Measurements from ENCODE around the gene VPS37C.
"Not testable (repeated sequence)": the region's sequence is repeated elsewhere in the genome, so short reads cannot be mapped to it uniquely, and the experiment has no call there.

Gene VPS37C

DNA sequence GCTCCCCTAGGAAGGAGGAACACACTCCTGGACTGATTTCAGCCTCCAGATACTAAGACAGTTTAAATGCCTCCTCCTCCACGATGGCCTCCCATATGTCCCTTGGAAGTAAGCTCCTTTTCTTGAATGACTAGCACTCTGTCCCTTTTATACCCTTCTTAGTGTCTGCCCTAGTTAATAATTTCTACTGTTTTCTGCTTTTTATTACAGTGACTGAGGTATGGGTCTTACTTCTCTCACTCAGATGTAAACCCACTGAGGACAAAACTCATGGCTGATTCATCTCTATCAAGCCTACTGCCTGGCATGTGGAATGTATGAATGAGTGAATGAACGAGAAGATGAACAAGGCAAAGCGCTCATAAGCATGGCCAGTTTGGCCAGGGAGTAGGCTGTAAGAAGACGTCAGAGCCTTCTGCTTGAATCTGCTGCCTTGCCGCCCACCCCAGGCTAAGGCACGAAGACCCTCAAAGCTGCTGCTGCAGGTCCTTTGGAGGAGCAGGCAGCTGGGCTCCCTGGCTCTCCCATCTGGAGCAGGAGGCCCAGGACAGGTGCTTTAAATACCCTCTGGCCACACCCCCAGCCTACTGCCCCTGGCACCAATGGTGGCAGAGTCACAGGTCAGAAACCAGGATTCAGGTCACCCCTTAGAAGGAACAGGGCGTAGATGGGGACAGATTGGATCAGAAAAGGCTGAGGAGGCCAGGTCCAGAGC, 33.9 kb upstream of the VPS37C start:
- no peak overlapping the region for H3K27ac ChIP-seq (ENCODE audit: low read length)
- H3K9ac ChIP-seq (ENCODE audit: low read length in 2 of 2), result no peak overlapping the region
- peaks cover 4 to 6% of the 10 kb centered on the region in 2 donors for H3K27me3 ChIP-seq (ENCODE audit: control insufficient read depth in 1 of 2, insufficient read depth in 2 of 2, low read length in 2 of 2)
- no peak overlapping the region for H3K4me3 ChIP-seq (ENCODE audit: low read length in 2 of 2)
- H3K9me3 ChIP-seq (ENCODE audit: control insufficient read depth in 2 of 2, low read length in 2 of 2), result peaks cover 3 to 5% of the 10 kb centered on the region in 2 donors
- H3K4me1 ChIP-seq (ENCODE audit: control insufficient read depth, insufficient read depth, low read length), result no peaks in the 10 kb centered on the region
- no peaks in the 10 kb centered on the region for H3K36me3 ChIP-seq (ENCODE audit: control insufficient read depth in 2 of 2, insufficient read depth in 2 of 2, low read length in 2 of 2)

- peaks cover 3 to 5% of the 10 kb centered on the region in 2 donors for H3K9me3 ChIP-seq (ENCODE audit: control insufficient read depth in 2 of 2, low read length in 2 of 2)
- no peaks in the 10 kb centered on the region for H3K36me3 ChIP-seq (ENCODE audit: control insufficient read depth in 2 of 2, insufficient read depth in 2 of 2, low read length in 2 of 2)
- peaks cover 4 to 6% of the 10 kb centered on the region in 2 donors for H3K27me3 ChIP-seq (ENCODE audit: control insufficient read depth in 1 of 2, insufficient read depth in 2 of 2, low read length in 2 of 2)
- no peak overlapping the region for H3K9ac ChIP-seq (ENCODE audit: low read length in 2 of 2)
- H3K27ac ChIP-seq (ENCODE audit: low read length), result no peak overlapping the region
- no peaks in the 10 kb centered on the region for H3K4me1 ChIP-seq (ENCODE audit: control insufficient read depth, insufficient read depth, low read length)
- no peak overlapping the region for H3K4me3 ChIP-seq (ENCODE audit: low read length in 2 of 2)
Measured at GRCh38 chr11:61194169-61194671, 33.0 kb upstream of the VPS37C start.

GRCh38 chr11:61193596-61193995, 32.4 kb upstream of the VPS37C start:
- peaks cover 0 to 5% of the 10 kb centered on the region in 2 donors for H3K9me3 ChIP-seq (ENCODE audit: control insufficient read depth in 2 of 2, low read length in 2 of 2)
- H3K4me3 ChIP-seq (ENCODE audit: low read length in 2 of 2), result no peak overlapping the region
- H3K36me3 ChIP-seq (ENCODE audit: control insufficient read depth in 2 of 2, insufficient read depth in 2 of 2, low read length in 2 of 2), result no peaks in the 10 kb centered on the region
- H3K27ac ChIP-seq (ENCODE audit: low read length), result no peak overlapping the region
- H3K9ac ChIP-seq (ENCODE audit: low read length in 2 of 2), result no peak overlapping the region
- no peaks in the 10 kb centered on the region for H3K4me1 ChIP-seq (ENCODE audit: control insufficient read depth, insufficient read depth, low read length)
- peaks cover 4 to 6% of the 10 kb centered on the region in 2 donors for H3K27me3 ChIP-seq (ENCODE audit: control insufficient read depth in 1 of 2, insufficient read depth in 2 of 2, low read length in 2 of 2)

- H3K27ac ChIP-seq (ENCODE audit: low read length), result no peak overlapping the region
- peaks cover 0 to 2% of the 10 kb centered on the region in 2 donors for H3K27me3 ChIP-seq (ENCODE audit: control insufficient read depth in 1 of 2, insufficient read depth in 2 of 2, low read length in 2 of 2)
Measured at GRCh38 chr11:61189933-61190332, 28.7 kb upstream of the VPS37C start.

DNA sequence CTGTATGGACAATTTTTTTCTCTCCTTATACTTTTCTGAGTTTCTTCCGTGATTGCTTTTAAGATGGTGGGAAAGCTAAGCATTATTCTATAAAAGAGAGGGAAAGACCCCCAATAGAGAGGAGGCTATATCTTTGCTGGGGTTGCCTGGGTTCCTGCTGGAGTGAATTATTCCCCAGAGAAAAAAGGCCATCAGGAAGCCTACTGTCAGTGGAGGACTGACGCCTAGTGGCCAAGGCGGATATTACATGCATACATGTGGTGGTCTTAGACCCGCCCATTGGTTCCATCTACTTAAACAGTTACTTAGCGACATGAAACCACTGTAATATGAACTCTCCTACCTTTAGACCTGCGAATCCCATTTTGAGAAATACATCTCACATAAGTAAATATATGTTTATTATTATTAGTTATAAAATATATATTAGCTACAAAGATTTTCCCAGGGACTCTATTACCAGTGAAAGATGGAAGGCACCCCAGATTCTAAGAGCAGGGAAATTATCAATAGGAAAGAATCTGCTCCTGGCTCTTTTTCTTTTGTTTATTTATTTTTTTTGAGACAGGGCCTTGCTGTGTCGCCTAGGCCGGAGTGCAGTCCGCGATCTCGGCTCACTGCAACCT, 26.4 kb upstream of the VPS37C start:
- Histone ChIP-seq H3K36me3 (ENCODE audit: control insufficient read depth in 2 of 2, insufficient read depth in 2 of 2, low read length in 2 of 2) (no peaks in the 10 kb centered on the region), H3K9me3 (ENCODE audit: control insufficient read depth in 2 of 2, low read length in 2 of 2) (no peaks in the 10 kb centered on the region), H3K4me3 (ENCODE audit: low read length in 2 of 2) (no peak overlapping the region), H3K27me3 (ENCODE audit: control insufficient read depth in 1 of 2, insufficient read depth in 2 of 2, low read length in 2 of 2) (peaks cover 0 to 2% of the 10 kb centered on the region in 2 donors), H3K9ac (ENCODE audit: low read length in 2 of 2) (no peak overlapping the region), H3K4me1 (ENCODE audit: control insufficient read depth, insufficient read depth, low read length) (no peaks in the 10 kb centered on the region), H3K27ac (ENCODE audit: low read length) (no peak overlapping the region)

More at GRCh38 chr11:61189933-61190332, 28.7 kb upstream of the VPS37C start:
- Histone ChIP-seq H3K9me3 (ENCODE audit: control insufficient read depth in 2 of 2, low read length in 2 of 2) (no peaks in the 10 kb centered on the region), H3K36me3 (ENCODE audit: control insufficient read depth in 2 of 2, insufficient read depth in 2 of 2, low read length in 2 of 2) (no peaks in the 10 kb centered on the region), H3K4me3 (ENCODE audit: low read length in 2 of 2) (no peak overlapping the region), H3K9ac (ENCODE audit: low read length in 2 of 2) (no peak overlapping the region), H3K4me1 (ENCODE audit: control insufficient read depth, insufficient read depth, low read length) (no peaks in the 10 kb centered on the region)

DNA sequence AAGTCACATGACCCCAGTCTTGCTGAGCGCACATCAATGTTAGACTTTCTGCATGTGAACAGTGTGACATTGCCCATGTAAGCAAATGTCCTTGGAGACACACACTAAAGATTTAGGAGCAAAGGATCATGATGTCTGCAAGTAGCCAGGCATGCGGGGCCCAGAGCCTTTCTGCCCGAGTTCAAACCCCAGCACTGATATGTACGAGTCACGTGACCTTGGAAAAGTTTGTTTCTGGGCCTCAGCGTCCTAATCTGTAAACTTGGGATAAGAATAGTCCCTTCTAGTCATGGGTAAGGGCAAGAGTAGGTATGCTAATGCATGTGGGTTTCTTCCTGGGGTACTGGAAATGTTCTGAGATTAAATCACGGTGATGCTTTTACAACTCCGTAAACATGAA, 25.3 kb upstream of the VPS37C start:
- Histone ChIP-seq H3K27me3 (ENCODE audit: control insufficient read depth in 1 of 2, insufficient read depth in 2 of 2, low read length in 2 of 2) (peaks cover 0 to 2% of the 10 kb centered on the region in 2 donors), H3K27ac (ENCODE audit: low read length) (no peak overlapping the region), H3K9me3 (ENCODE audit: control insufficient read depth in 2 of 2, low read length in 2 of 2) (no peaks in the 10 kb centered on the region), H3K36me3 (ENCODE audit: control insufficient read depth in 2 of 2, insufficient read depth in 2 of 2, low read length in 2 of 2) (no peaks in the 10 kb centered on the region), H3K4me1 (ENCODE audit: control insufficient read depth, insufficient read depth, low read length) (no peaks in the 10 kb centered on the region), H3K9ac (ENCODE audit: low read length in 2 of 2) (no peak overlapping the region), H3K4me3 (ENCODE audit: low read length in 2 of 2) (no peak overlapping the region)

DNA sequence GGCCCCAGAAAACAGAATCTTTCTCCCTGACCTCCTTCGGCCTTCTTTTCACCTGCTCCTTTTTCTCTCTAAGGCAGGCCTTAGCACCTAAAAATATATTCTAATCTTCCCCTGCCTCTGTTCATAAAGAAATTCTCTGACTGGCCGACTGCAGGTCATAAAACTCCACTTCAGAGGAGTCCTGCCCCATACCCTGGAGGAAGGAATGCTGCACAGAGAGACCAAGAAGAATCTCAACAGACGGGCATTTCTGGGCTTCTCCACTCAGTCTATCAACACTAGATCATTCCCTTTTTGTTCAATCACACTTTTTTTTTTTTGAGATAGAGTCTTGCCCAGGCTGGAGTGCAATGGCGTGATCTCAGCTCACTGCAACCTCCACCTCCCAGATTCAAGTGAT, 22.4 kb upstream of the VPS37C start:
- Histone ChIP-seq H3K4me3 (ENCODE audit: low read length in 2 of 2) (no peak overlapping the region), H3K4me1 (ENCODE audit: control insufficient read depth, insufficient read depth, low read length) (no peaks in the 10 kb centered on the region), H3K27ac (ENCODE audit: low read length) (no peak overlapping the region), H3K9me3 (ENCODE audit: control insufficient read depth in 2 of 2, low read length in 2 of 2) (no peaks in the 10 kb centered on the region), H3K27me3 (ENCODE audit: control insufficient read depth in 1 of 2, insufficient read depth in 2 of 2, low read length in 2 of 2) (no peaks in the 10 kb centered on the region), H3K9ac (ENCODE audit: low read length in 2 of 2) (no peak overlapping the region), H3K36me3 (ENCODE audit: control insufficient read depth in 2 of 2, insufficient read depth in 2 of 2, low read length in 2 of 2) (no peaks in the 10 kb centered on the region)

DNA sequence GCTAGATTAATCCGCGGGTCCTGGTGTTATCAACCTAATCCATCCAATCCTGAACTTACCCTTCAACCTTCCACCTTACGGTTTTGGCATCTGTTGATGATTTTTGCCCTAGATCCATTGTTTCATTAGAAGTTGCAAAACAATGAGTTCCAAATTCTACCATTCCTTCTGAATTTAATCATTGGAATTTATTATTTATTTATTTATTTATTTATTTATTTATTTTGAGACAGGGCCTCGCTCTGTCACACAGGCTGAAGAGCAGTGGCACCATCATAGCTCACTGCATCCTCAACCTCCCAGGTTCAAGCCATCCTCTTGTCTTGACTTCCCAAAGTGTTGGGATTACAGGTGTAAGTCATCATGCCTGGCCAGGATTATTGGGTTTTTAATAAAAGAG, 20.3 kb upstream of the VPS37C start:
- Histone ChIP-seq H3K4me1 (ENCODE audit: control insufficient read depth, insufficient read depth, low read length) (no peaks in the 10 kb centered on the region), H3K9ac (ENCODE audit: low read length in 2 of 2) (no peak overlapping the region), H3K36me3 (ENCODE audit: control insufficient read depth in 2 of 2, insufficient read depth in 2 of 2, low read length in 2 of 2) (no peaks in the 10 kb centered on the region), H3K27me3 (ENCODE audit: control insufficient read depth in 1 of 2, insufficient read depth in 2 of 2, low read length in 2 of 2) (no peaks in the 10 kb centered on the region), H3K4me3 (ENCODE audit: low read length in 2 of 2) (no peak overlapping the region), H3K27ac (ENCODE audit: low read length) (no peak overlapping the region), H3K9me3 (ENCODE audit: control insufficient read depth in 2 of 2, low read length in 2 of 2) (no peaks in the 10 kb centered on the region)

DNA sequence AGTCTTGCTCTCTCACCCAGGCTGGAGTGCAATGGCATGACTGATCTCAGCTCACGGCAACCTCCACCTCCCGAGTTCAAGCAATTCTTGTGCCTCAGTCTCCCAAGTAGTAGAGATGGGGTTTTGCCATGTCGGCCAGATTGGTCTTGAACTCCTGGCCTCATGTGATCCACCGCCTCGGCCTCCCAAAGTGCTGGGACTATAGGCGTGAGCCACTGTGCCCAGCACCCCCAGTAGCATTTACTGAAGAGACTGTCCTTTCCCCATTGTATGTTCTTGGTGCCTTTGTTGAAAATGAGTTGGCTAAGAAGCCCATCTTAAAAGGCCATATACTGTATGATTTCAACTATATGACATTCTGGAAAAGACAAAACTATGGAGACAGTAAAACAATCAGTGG, 19.0 kb upstream of the VPS37C start:
- not testable (repeated sequence) for H3K9me3 ChIP-seq (ENCODE audit: control insufficient read depth in 2 of 2, low read length in 2 of 2); H3K27me3 ChIP-seq (ENCODE audit: control insufficient read depth in 1 of 2, insufficient read depth in 2 of 2, low read length in 2 of 2); H3K27ac ChIP-seq (ENCODE audit: low read length); H3K4me3 ChIP-seq (ENCODE audit: low read length in 2 of 2); H3K9ac ChIP-seq (ENCODE audit: low read length in 2 of 2); H3K4me1 ChIP-seq (ENCODE audit: control insufficient read depth, insufficient read depth, low read length); H3K36me3 ChIP-seq (ENCODE audit: control insufficient read depth in 2 of 2, insufficient read depth in 2 of 2, low read length in 2 of 2)

- H3K27me3 ChIP-seq (ENCODE audit: control insufficient read depth in 1 of 2, insufficient read depth in 2 of 2, low read length in 2 of 2), result peaks cover 3 to 4% of the 10 kb centered on the region in 2 donors
- peaks cover 0 to 5% of the 10 kb centered on the region in 2 donors for H3K9me3 ChIP-seq (ENCODE audit: control insufficient read depth in 2 of 2, low read length in 2 of 2)
- no peaks in the 10 kb centered on the region for H3K36me3 ChIP-seq (ENCODE audit: control insufficient read depth in 2 of 2, insufficient read depth in 2 of 2, low read length in 2 of 2)
- no peak overlapping the region for H3K4me3 ChIP-seq (ENCODE audit: low read length in 2 of 2)
- H3K27ac ChIP-seq (ENCODE audit: low read length), result no peak overlapping the region
- H3K4me1 ChIP-seq (ENCODE audit: control insufficient read depth, insufficient read depth, low read length), result no peaks in the 10 kb centered on the region
- no peak overlapping the region for H3K9ac ChIP-seq (ENCODE audit: low read length in 2 of 2)
Measured at GRCh38 chr11:61176446-61176845, 15.2 kb upstream of the VPS37C start.

DNA sequence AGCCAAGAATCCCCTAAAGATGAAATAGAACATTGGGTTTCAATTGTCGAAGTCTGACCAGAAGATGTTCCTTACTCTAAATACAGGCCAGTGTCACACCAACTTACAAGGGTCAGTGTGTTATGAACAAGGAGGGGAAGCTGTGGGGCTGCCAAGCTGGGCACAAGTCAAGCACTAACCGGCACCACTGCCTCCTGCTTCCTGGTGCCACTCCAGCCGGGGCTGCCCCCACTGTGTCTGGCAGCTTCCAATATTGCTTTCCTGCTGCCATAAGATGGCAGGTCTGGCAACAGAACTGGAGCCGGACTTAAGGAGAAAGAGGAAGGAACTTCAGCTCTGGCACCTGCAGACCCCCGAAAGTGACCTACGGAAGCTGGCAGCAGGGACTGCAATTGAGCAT, 13.7 kb upstream of the VPS37C start:
- Histone ChIP-seq H3K9me3 (ENCODE audit: control insufficient read depth in 2 of 2, low read length in 2 of 2) (peaks cover 0 to 5% of the 10 kb centered on the region in 2 donors), H3K27ac (ENCODE audit: low read length) (no peak overlapping the region), H3K4me3 (ENCODE audit: low read length in 2 of 2) (no peak overlapping the region), H3K4me1 (ENCODE audit: control insufficient read depth, insufficient read depth, low read length) (no peaks in the 10 kb centered on the region), H3K27me3 (ENCODE audit: control insufficient read depth in 1 of 2, insufficient read depth in 2 of 2, low read length in 2 of 2) (peaks cover 3 to 4% of the 10 kb centered on the region in 2 donors), H3K36me3 (ENCODE audit: control insufficient read depth in 2 of 2, insufficient read depth in 2 of 2, low read length in 2 of 2) (no peaks in the 10 kb centered on the region), H3K9ac (ENCODE audit: low read length in 2 of 2) (no peak overlapping the region)

All from stomach smooth muscle (tissue), 2 donors.